PC-9 (cell line): ENCODE data around the gene PDE8A. TPM values are rescaled to one million over a fixed set of nuclear protein-coding genes. Genes with fewer than 3 reads are reported as not detected.

Experiments used
- BruUV-seq: library from RNA; stranded (reverse); fragments of 400-500 nt; replicated peaks from 2 replicates; lab custom pipeline; 2021; lab: Mats Ljungman, UMichigan
- CTCF ChIA-PET: fragments of 300-600 bp; sonication (Branson Sonifier 250); formaldehyde crosslinking; loops from one replicate; lab custom pipeline; 2022; ENCODE audit warnings: antibody characterized with exemption; lab: Charles Lee
- POLR2A ChIA-PET: fragments of 300-600 bp; sonication (Branson Sonifier 250); formaldehyde crosslinking; loops from one replicate; lab custom pipeline; 2022; ENCODE audit warnings: antibody characterized with exemption; ENCODE audit not compliant: unreplicated experiment; lab: Charles Lee
- DNase-seq, 2 experiments: peaks; one replicate each; pipeline versions ENCODE4 v3.0.0 to v3.0.0-alpha.2; 2015 to 2022; ENCODE audit warnings: mixed read lengths in 1 of 2
- H2AFZ ChIP-seq: fragments of 200-600 bp; sonication (generic); 2 replicates; pipeline ENCODE4 v1.8.1; 2017; ENCODE audit warnings: antibody characterized with exemption
- H3F3A ChIP-seq: fragments of 200-600 bp; sonication (generic); 2 replicates; pipeline ENCODE4 v1.8.1; 2017; ENCODE audit warnings: antibody characterized with exemption, mild to moderate bottlenecking, low read depth; ENCODE audit not compliant: insufficient read depth
- H3K27ac ChIP-seq: fragments of 200-600 bp; sonication (generic); 2 replicates; pipeline ENCODE4 v1.6.1; 2016; ENCODE audit warnings: mixed run types
- H3K27me3 ChIP-seq: fragments of 200-600 bp; sonication (generic); 2 replicates; pipeline ENCODE4 v1.6.1; 2016; ENCODE audit warnings: low read depth, mixed run types; ENCODE audit not compliant: insufficient read depth
- H3K36me3 ChIP-seq: fragments of 200-600 bp; sonication (generic); 2 replicates; pipeline ENCODE4 v1.6.1; 2016; ENCODE audit warnings: low read depth, mixed run types
- H3K4me1 ChIP-seq: fragments of 200-600 bp; sonication (generic); replicated peaks from 2 replicates; pipeline ENCODE4 v1.6.1; 2016; ENCODE audit warnings: mixed run types; ENCODE audit not compliant: insufficient read depth
- H3K4me2 ChIP-seq: fragments of 200-600 bp; sonication (generic); 2 replicates; pipeline ENCODE4 v1.6.1; 2017; ENCODE audit warnings: mixed run types
- H3K4me3 ChIP-seq: fragments of 200-600 bp; sonication (generic); 2 replicates; pipeline ENCODE4 v1.6.1; 2016; ENCODE audit warnings: mixed run types
- H3K79me2 ChIP-seq: fragments of 200-600 bp; sonication (generic); 2 replicates; pipeline ENCODE4 v1.6.1; 2017; ENCODE audit warnings: low read depth, mixed run types
- H3K9me2 ChIP-seq: fragments of 200-600 bp; sonication (generic); 2 replicates; pipeline ENCODE4 v1.8.1; 2017; ENCODE audit warnings: mild to moderate bottlenecking; ENCODE audit not compliant: insufficient read depth
- H3K9me3 ChIP-seq: fragments of 200-600 bp; sonication (generic); 2 replicates; pipeline ENCODE4 v1.8.1; 2016; ENCODE audit warnings: low read depth; ENCODE audit not compliant: insufficient read depth
- H4K20me1 ChIP-seq: fragments of 200-600 bp; sonication (generic); 2 replicates; pipeline ENCODE4 v1.8.1; 2017; ENCODE audit not compliant: insufficient read depth
- EZH2 ChIP-seq: fragments of 200-600 bp; sonication (generic); IDR thresholded peaks from 2 replicates; pipeline ENCODE4 v1.8.0; 2017; ENCODE audit warnings: antibody characterized with exemption, low read depth
- intact Hi-C: fragments of 100-400 bp; cut with micrococcal nuclease; formaldehyde crosslinking; loops from one replicate; pipeline ENCODE4 v1.10.0; 2022; ENCODE audit not compliant: unreplicated experiment
- total RNA-seq: library from RNA; stranded (reverse); gene quantifications from 2 replicates; pipeline ENCODE4 v1.2.3, GENCODE V29; 2021
- TF ChIP-seq, protein P1 (sequence below): fragments of 200-600 bp; sonication (generic); conservative IDR thresholded peaks from 2 replicates; pipeline ENCODE4 v1.6.1; 2017; ENCODE audit warnings: mixed run types, antibody characterized with exemption, mild to moderate bottlenecking, moderate library complexity

Gene PDE8A
- total RNA-seq, 1 experiment from 2014 or later = 47.3 TPM

DNA sequence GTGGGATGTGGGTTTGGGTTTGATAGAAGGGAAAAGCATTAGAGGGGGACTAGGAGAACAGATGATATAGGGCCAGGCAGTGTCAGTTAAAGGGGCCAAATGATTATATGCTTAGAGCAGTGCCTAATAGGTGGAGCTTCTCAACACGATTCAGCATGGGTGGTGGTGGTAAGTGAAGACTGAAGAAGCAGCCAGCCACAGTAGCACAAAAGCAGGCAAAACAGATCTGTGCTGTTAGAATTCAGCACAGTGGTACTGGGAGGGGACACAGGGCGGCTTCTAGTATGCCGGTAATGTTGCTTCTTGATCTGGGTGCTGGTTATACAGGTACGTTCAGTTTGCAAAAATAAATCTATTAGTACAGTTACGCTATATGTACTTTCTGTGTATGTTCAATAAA is 25.5 kb downstream of the PDE8A start:
- DNase-seq = no peak
- intact Hi-C loops = no loop called here
- H3F3A ChIP-seq = no peaks in the 10 kb centered on the region; the same call in 1 of the 2 replicates
- peaks cover 87% of the 10 kb centered on the region for H3K79me2 ChIP-seq
- no peaks in the 10 kb centered on the region; the same call in 1 of the 2 replicates for H3K4me1 ChIP-seq
- CTCF ChIA-PET = no interaction called here
- POLR2A ChIA-PET = no interaction called here
- H3K4me2 ChIP-seq = no peak overlapping the region
- TF ChIP-seq, protein P1, sequence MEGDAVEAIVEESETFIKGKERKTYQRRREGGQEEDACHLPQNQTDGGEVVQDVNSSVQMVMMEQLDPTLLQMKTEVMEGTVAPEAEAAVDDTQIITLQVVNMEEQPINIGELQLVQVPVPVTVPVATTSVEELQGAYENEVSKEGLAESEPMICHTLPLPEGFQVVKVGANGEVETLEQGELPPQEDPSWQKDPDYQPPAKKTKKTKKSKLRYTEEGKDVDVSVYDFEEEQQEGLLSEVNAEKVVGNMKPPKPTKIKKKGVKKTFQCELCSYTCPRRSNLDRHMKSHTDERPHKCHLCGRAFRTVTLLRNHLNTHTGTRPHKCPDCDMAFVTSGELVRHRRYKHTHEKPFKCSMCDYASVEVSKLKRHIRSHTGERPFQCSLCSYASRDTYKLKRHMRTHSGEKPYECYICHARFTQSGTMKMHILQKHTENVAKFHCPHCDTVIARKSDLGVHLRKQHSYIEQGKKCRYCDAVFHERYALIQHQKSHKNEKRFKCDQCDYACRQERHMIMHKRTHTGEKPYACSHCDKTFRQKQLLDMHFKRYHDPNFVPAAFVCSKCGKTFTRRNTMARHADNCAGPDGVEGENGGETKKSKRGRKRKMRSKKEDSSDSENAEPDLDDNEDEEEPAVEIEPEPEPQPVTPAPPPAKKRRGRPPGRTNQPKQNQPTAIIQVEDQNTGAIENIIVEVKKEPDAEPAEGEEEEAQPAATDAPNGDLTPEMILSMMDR = no peak
- no peak for TF ChIP-seq EZH2
- H4K20me1 ChIP-seq = peaks cover 4% of the 10 kb centered on the region; the same call in 1 of the 2 replicates
- H3K27me3 ChIP-seq = no peaks in the 10 kb centered on the region
- H3K27ac ChIP-seq = no peak overlapping the region
- H3K9me2 ChIP-seq = no peaks in the 10 kb centered on the region
- no peak overlapping the region for H3K4me3 ChIP-seq
- no peak overlapping the region for H2AFZ ChIP-seq
- 0 out of 2 replicates have a peak, but pooled peaks cover 4% of the 10 kb centered on the region for H3K9me3 ChIP-seq
- H3K36me3 ChIP-seq = no peaks in the 10 kb centered on the region
- BruUV-seq = no TSS peak

DNA sequence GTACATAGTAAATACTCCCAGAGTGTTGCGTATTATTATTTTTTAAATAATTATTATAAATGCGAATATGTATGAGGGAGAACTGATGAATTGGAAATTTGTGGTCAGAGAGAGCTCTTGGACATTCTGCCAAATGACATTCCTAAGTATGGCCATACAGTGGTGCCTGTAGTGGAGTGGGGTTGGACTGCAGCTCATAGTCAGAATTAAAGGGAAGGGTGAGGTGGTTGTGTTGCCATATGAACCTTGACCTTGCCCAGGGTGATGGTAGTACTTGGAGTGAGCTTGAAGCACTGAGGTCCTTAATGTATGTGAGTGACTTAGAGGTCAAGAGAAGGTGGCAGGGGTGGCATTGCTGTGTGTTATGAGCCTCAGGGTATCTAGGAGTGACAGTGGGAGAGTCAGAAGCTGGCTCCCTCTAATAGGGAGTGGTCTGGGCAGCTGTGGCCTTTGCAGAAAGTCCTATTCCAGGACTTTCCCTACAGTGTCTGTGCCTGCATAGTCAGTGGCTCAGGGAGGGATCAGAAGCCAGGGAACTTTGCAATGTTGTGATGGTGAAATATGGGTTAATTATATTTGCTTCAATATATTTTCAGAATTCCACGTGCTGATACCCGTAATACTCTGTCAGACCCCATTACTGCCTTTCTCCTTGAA is 26.2 kb downstream of the PDE8A start:
- H3F3A ChIP-seq = no peaks in the 10 kb centered on the region; the same call in 1 of the 2 replicates
- no peak overlapping the region for H3K27ac ChIP-seq
- BruUV-seq = no TSS peak
- no peak overlapping the region for H3K4me2 ChIP-seq
- H3K79me2 ChIP-seq = peaks cover 81% of the 10 kb centered on the region
- H3K36me3 ChIP-seq = no peaks in the 10 kb centered on the region
- H3K4me1 ChIP-seq = no peaks in the 10 kb centered on the region; the same call in 1 of the 2 replicates
- no peaks in the 10 kb centered on the region for H3K9me2 ChIP-seq
- TF ChIP-seq, protein P1 = no peak
- no peak for TF ChIP-seq EZH2
- no peak overlapping the region for H3K4me3 ChIP-seq
- intact Hi-C loops = no loop called here
- H4K20me1 ChIP-seq = peaks cover 4% of the 10 kb centered on the region; the same call in 1 of the 2 replicates
- no peak overlapping the region for H2AFZ ChIP-seq
- POLR2A ChIA-PET = no interaction called here
- CTCF ChIA-PET = no interaction called here
- H3K27me3 ChIP-seq = no peaks in the 10 kb centered on the region
- no peak for DNase-seq
- H3K9me3 ChIP-seq = 0 out of 2 replicates have a peak, but pooled peaks cover 4% of the 10 kb centered on the region

- H3K36me3 ChIP-seq = no peaks in the 10 kb centered on the region
- no peaks in the 10 kb centered on the region for H3K27me3 ChIP-seq
- peaks cover 4% of the 10 kb centered on the region; the same call in 1 of the 2 replicates for H4K20me1 ChIP-seq
- H3K9me2 ChIP-seq = no peaks in the 10 kb centered on the region
- TF ChIP-seq EZH2 = no peak
- TF ChIP-seq, protein P1 = no peak
- 0 out of 2 replicates have a peak, but pooled peaks cover 4% of the 10 kb centered on the region for H3K9me3 ChIP-seq
- H2AFZ ChIP-seq = no peak overlapping the region
- no peak overlapping the region for H3K4me2 ChIP-seq
- peaks cover 82% of the 10 kb centered on the region for H3K79me2 ChIP-seq
- H3K4me3 ChIP-seq = no peak overlapping the region
- peak overlapping the region; percentile 12; the same call in 1 of the 2 replicates for H3K27ac ChIP-seq
- CTCF ChIA-PET = no interaction called here
- no peaks in the 10 kb centered on the region; the same call in 1 of the 2 replicates for H3F3A ChIP-seq
- POLR2A ChIA-PET = interaction anchor here (0.6 kb wide), 1 partner anchor 16 kb away, joined by 3 read pairs; no protein-coding TSS in a partner anchor
- BruUV-seq = no TSS peak
- H3K4me1 ChIP-seq = no peaks in the 10 kb centered on the region; the same call in 1 of the 2 replicates
- DNase-seq = no peak
- intact Hi-C loops = no loop called here
Measured at GRCh38 chr15:85008474-85009260, 27.0 kb downstream of the PDE8A start.
